Stimulated activated CD4-positive, alpha-beta T cell treated with anti-CD3 and anti-CD28 coated beads, Interleukin-1b, Interleukin-23, amount 100 ng/mL, for 1 hour (primary cell): ENCODE data around the gene ADAMTS19.

Experiments used
- DNase-seq, 2 donors: peaks; one replicate each; pipeline ENCODE4 v3.0.0-alpha.2; 2020; ENCODE audit warnings: low read depth in 2 of 2

The ADAMTS19 gene

GRCh38 chr5:129465776-129466344 is 5.8 kb downstream of the ADAMTS19 start:
- DNase-seq, result no peak

- DNase-seq, result no peak
These were observed 14.4 kb downstream of the ADAMTS19 start for GRCh38 chr5:129474544-129474943.

GRCh38 chr5:129476751-129477150 is 16.7 kb downstream of the ADAMTS19 start:
- DNase-seq, result no peak

GRCh38 chr5:129477532-129477931 is 17.4 kb downstream of the ADAMTS19 start:
- DNase-seq, result no peak

- no peak for DNase-seq
These were observed 21.1 kb downstream of the ADAMTS19 start for GRCh38 chr5:129481161-129481560.

- DNase-seq, result no peak
These were observed 36.3 kb downstream of the ADAMTS19 start for GRCh38 chr5:129496421-129496820.

GRCh38 chr5:129496864-129497595 is 36.9 kb downstream of the ADAMTS19 start:
- DNase-seq, result no peak

GRCh38 chr5:129499208-129499852 is 39.2 kb downstream of the ADAMTS19 start:
- DNase-seq, result no peak

GRCh38 chr5:129500101-129500500 is 40.0 kb downstream of the ADAMTS19 start:
- DNase-seq, result no peak

GRCh38 chr5:129506086-129506485 is 46.0 kb downstream of the ADAMTS19 start:
- DNase-seq, result no peak

- DNase-seq, result no peak
These were observed 46.9 kb downstream of the ADAMTS19 start for GRCh38 chr5:129506950-129507349.

- no peak for DNase-seq
These were observed 47.4 kb downstream of the ADAMTS19 start for GRCh38 chr5:129507527-129507926.

- no peak for DNase-seq
These were observed 48.5 kb downstream of the ADAMTS19 start for GRCh38 chr5:129508606-129509005.

GRCh38 chr5:129509363-129509975 is 49.4 kb downstream of the ADAMTS19 start:
- DNase-seq, result no peak

GRCh38 chr5:129511291-129511690 is 51.2 kb downstream of the ADAMTS19 start:
- no peak for DNase-seq

GRCh38 chr5:129541051-129541450 is 81.0 kb downstream of the ADAMTS19 start:
- DNase-seq, result no peak

GRCh38 chr5:129541648-129542251 is 81.7 kb downstream of the ADAMTS19 start:
- no peak for DNase-seq

- DNase-seq, result no peak
These were observed 87.0 kb downstream of the ADAMTS19 start for GRCh38 chr5:129547137-129547536.

- no peak for DNase-seq
These were observed 94.2 kb downstream of the ADAMTS19 start for GRCh38 chr5:129554134-129554904.

- no peak for DNase-seq
These were observed 103.5 kb downstream of the ADAMTS19 start for GRCh38 chr5:129563585-129563984.

GRCh38 chr5:129569295-129569694 is 109.2 kb downstream of the ADAMTS19 start:
- no peak for DNase-seq
